NCI-H748 (cell line): ENCODE results near the gene RALGPS1.

Experiments
- DNase-seq: peaks from one replicate; lab custom pipeline; 2025; ENCODE audit not compliant: unreplicated experiment; lab: John Stamatoyannopoulos, UW

The RALGPS1 gene

DNA sequence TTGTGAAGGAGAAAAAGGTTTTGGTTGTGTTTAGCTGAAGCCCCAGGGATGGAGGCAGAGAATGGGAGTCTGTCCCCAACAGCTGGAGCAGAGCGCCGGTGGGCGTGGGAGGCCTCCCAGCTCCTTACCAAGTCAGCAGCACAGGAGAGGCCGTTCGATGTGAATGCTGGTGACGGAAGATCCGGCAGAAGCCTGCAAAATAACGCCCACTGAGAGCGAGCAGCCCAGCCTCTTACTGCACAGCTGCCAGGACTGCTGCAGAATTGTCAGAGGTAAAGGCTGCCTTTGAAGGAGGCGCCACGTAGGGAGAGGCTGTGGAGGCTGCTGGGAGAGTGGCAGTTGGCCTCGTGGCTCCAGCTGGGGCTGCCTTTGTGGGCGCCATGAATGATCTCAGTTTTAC is 181.6 kb downstream of the RALGPS1 start:
- DNase-seq = no peak

DNA sequence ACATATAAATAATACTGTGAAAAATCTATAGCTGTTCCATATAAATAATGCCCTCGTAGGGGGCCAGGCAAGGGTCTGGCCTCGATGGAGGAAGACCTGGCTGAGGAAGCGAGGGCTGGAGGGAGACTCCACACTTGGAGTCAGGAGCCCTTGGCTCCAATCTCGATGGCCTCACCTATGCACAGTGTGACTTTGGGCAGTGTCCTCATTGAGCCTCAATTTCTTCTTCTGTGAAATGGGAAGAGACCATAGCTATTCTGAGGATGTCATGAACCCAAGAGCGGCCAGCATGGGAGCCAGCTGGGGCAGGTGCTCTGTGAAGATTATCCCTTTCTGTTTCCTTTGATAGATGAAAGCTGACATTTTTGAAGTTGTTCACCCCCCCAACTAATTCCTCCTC is 183.1 kb downstream of the RALGPS1 start:
- DNase-seq = no peak

DNA sequence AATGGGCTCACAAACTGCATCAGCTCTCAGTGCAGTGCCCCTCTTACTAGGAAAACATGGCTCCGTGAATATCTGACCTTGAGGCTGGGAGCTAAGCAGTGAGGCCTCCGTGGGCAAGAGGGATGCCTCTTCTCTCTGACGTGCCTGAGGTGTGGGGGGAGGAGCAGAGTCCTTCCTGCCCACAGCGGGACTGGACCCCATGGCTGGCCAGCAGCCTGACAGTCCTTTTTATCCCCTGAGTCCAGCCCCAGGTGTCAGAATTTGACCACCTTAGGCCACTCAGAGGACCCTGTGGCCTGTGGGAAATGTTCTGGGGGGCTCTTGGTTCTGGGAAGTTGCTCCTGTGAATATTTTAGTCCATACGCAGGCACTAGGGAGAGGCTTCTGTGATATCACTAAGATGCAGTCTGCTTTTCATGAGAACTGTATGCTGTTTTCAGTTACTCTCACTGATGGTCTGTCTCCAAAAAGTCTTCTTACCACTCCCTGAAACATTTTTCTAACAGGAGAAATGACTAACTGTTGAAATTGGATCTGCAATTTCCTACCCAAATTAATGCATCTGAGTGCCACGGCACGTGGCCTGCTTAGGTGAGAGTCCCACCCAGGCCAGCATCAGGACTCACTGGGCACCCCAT is 184.5 kb downstream of the RALGPS1 start:
- no peak for DNase-seq

DNA sequence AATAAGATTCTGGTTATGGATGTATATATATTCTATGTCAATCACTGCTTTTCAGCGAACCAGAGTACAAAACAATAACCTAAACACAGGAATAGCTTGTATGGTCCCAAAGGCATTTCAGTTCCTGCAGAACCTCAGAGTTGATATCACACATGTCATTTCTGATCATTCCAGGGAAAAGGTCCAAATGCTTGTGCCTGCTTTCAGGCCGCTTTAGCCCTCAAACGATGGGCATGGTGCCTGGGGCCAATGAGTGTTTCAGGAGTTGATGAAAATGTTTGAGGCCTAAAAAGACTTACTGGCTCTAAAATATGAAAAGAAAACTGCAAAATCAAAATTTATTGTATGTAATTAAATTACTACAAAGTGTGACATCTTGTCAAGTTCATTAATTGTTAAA is 185.1 kb downstream of the RALGPS1 start:
- DNase-seq = no peak

DNA sequence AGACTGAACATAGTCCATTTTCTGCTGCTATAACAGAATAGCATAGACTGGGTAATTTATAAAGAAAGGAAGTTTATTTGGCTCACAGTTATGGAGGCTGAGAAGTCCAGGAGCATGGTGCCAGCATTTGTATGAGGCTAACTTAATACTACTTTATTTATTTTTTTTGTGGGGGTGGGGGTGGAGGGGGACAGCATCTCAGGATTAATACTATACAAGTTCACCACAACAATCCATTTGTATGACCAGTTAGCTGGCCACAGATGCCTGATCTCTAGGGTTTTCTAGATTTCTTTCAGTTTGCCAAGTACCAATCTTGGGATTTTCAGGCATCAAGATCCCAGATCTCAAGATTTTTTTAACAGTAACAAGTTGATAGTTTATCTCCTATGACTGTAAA is 187.6 kb downstream of the RALGPS1 start:
- no peak for DNase-seq

DNA sequence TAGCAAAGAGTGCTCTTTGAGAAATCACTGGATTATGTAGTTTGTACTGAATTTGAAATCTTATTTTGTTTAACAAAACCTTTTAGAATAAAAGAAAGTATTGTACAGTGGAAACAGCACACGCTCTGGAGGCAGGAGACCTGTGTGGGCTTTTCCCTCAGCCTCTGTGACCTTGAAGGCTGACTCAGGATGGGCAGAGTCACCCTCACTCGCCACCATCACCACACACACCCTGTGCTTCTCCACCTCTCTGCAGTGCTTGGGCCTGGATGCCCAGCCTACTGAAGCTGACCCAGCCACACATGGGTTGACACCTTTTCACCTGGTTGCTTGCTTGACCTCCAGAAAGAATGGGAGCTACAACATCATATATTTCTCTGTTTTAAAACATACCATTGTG is 188.2 kb downstream of the RALGPS1 start:
- no peak for DNase-seq

DNA sequence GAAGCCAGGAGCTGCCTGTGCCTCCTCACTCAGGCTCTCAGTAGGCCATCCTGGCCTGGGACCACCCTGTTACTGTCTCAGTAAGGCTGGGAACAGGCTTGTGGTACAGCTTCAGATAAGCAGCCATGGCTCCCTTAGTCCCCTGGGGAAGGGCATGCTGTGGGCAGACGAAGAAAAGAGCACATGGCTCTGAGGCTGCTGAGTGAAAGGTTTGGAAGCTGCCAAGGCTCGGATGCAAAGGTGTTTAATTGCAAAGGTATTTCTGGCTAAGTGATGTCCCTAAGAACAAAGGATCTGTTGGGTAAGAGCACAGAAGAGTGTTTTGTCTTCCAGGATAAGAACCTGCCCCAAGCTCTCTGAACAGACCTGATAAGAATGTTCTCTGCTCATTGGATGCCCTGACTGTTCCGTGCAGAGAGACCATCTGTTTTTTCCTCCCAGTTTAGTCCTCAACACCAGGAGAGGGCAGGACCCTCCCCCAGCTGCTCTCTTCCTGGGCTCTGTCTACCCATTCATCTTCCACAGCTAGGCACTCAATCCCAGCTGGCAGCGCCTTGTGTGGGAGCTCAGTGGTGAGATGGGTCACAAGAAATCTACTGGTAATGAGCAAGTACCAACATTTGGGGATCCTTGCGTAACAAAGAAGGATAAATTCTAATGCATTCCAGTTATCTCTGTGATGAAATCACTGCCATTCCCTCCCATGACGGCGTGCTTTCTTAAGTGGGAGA is 190.2 kb downstream of the RALGPS1 start:
- no peak for DNase-seq

DNA sequence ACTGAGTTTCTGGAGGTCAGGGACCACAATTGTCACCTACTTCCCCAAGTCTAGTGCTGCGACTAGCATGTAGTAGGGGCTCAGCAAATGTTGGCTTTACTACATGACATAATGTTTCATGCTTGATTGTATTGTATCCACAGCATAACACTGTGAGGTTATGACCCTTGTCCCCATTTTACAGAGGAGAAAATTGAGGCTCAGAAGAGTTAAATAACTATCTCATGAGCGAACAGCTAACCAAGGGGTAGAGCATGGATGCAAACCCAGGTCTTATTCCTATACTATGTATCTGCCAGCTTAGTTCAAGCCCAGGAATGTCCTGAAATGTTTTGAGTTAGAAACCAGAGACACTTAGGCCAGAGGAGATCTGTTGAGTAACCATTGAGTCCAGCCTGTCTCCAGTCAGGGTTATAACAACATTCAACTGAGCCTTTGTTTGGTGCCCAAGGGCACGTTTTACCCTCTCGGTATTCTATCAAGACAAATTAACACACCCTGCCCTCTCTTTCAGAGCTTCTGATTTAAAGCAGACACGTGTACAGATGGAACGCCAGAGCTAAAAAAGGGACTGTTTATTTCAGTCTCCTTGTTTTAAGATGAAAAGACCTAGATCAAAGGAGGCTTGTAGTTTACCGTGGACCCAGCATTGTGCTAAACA is 191.4 kb downstream of the RALGPS1 start:
- no peak for DNase-seq

DNA sequence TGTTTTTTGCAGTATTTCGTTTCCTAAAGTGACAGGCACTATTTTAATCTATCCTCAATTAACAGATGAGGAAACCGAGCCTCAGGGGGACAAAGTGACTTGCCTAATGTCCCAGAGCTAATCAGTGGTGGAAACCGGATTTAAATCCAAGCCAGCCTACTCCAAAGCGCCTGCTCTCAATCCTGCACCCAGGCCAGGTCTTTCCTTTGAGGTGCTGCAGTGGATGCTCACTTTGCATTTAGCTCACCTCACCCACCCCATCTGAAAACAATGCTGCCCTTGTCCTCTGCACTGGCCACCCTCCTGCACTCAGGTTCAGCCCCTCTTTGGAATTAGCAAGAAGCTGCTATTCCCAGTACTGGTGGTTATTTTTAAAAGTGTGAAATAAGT is 191.9 kb downstream of the RALGPS1 start:
- no peak for DNase-seq

DNA sequence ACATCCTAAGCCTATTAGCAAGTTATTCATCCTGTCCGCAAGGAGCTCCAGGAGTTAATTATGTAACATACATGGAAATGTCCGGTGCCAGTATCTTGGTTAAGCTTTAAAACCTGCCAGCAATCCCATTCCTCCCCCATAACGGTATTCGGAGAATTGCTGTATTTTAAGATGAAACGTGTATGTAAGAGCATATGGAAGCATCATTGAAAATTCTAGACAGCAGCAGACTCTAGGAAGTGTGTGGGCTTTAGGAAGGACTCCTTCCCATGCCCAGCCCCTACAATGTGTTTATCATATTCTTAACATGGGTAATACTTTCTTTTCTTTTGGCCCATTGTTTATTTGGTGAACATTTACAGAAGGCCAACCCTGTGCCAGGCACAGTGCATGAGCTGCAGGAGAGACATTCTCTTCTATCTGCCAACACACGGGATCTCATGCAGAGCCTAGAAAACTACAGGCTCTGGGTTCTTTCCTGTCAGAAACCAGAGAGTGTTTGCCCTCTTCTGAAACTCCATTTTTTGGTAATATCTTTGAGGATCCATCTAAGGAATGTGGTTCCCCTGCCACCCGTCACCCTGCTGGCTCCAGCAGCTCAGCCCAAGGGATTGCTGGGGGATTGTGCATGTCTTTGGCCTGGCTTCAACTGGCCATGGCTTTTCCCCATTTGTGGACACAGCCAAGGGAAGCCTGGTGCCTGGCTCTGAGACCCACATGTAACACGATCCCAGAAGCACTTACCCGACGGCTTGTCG is 192.8 kb downstream of the RALGPS1 start:
- no peak for DNase-seq

DNA sequence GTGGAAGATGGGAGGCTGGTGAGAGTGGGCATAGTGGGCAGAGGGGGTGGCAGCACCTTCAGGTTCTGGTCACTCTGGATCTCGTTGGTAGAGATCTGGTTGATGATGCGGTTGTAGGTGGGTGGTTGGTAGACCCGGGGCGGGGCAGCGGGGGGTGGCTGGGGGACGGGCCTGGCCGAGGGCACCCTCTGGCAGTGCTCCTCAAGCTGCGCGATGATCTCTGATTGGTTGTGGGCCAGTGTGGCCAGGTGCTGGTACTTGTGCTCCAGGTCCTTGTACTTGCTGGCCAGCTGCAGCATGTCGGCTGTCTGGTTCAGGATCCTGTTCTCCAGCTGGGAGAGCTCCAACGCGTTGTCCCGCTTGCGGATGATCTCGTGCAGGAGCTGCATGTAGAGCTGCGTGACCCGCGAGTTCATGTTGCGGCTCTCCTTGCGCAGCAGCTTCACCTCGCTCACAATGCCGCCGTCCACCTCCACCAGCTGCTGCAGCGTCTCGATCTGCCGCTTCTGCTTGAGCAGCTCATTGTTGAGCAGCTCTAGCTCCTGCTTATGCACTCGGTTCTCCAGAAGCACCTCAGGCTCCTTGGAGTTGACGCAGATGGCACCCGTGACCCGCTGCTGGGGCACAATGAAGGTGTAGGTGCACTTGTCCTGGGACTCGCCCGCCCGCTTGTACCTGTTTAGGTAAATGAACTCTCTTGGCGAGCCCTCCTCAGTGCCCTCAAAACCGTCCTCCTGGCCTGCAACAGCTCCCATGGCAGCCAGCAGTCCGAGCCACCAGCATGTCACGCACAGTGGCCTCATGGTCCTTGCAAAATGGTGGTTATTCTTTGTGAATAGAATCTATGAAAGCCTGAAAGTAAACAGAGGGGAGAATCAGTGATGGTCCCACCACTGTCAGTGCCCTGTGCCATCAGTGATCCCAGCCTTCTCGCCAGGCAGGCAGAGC is 193.6 kb downstream of the RALGPS1 start:
- no peak for DNase-seq

DNA sequence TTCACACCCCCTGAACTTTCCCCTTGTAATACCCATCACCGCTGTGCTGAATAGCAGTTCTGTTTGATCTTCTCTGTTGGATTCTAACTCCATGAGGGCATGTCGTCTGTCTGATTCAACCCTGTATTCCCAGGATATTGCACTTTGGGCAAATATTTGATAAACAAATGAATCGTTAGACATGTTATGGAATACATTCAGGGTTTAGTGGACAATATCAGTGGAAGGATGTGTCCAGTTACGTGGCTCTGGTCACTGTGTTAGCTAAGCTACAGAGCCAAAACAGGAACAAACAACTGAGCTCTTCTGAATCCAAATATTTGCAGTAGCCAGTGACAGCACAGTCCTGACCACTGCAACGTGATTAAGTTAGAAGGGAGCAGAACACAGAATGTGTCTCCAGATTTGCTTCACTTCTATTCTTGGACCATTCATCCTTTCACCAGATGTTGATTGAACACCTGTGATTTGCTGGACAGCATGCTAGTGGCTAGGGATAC is 194.7 kb downstream of the RALGPS1 start:
- no peak for DNase-seq

DNA sequence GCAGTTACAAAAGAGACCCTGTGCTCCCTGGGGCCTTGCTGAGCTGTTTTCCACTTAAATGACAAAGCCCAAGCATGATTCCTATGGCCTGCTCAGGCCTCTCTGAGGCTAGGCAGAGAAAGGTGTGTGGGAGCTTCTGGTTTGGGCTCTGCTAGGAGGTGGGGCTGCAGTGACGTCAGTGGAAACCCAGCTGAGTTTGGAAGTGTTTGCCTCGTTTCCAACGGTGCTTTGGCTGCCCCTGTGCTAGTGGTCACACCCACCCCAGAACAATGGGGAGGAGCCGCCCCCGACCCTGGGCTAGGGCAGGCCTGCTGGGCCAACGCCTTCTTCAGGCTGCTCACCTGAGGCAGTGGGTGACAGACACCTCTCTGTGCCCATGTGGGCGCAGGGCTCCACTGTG is 197.5 kb downstream of the RALGPS1 start:
- peak; percentile 91 for DNase-seq

DNA sequence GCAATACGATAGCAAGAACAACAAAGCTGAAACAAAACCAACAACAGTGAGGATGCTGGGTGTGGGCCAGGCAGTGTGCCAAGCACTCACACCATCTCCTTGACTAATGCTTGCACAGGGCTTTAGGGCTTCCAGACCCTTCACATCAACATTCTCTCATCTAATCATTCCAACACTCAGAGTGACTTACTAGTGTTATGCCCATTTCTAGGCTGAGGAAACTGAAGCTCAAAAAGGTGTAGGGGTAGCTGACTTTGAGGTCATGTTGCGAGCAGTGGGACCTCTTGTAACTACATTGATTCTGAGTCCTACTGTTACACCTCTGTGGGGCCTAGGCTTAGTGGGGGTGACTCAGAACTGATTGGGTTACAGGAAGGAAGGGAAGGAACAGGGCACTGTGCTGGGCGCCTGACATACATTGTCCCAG is 198.2 kb downstream of the RALGPS1 start:
- DNase-seq = peak; percentile 32

DNA sequence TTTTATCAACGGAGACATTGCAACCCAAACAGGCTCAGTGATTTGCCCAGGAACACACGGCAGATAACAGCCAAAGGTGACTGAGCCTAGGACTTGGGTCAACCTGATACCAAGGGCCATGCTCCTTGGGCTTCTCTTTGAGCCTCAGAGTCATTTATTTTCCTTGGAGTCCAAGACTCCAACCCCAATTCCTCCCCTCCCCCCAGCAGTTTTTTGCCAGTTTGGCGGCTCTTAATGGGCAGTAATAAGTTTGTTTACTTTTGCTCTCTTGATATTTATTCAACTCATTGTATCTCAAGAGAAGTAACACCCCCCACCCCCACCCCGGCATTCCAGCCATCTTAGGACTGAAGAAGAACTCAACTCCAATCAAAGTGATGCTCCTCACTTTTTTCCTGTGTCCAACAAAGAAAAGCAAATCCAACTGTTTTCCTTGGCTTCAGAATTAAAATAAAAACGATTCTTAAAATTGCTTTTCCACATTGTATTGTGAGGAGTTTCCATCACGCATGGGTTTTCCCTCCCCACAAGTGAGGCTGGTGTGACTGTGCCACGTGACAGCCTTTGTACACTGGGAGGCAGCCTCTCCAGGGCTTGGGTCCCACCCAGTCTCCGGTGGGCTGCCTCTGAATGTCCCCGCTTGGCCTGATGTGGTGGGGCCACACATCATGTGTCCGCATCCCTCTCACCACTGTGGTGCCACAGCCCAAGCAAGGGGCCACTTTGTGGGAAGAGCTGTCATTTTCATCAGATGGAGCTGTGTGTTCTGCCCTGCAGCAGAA is 198.8 kb downstream of the RALGPS1 start:
- DNase-seq = no peak

DNA sequence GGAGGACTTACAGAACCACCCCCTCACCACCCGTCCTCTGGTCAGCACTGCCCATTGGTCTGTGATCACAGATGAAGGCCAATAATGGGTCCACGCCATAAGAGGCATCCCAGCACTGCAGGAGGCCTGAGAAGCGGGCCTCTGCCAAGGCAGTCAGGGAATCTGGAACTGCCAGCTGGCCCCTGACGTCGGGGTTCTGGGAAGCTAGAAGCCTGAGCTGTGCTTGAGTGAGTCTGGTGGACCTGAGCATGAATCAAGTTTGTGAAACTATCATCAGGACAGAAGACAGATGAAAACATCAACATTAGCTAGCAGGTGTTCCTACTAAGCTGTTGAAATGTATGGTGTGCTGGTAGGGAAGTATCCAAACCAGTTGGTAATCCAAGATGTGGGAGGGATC is 200.0 kb downstream of the RALGPS1 start:
- no peak for DNase-seq

DNA sequence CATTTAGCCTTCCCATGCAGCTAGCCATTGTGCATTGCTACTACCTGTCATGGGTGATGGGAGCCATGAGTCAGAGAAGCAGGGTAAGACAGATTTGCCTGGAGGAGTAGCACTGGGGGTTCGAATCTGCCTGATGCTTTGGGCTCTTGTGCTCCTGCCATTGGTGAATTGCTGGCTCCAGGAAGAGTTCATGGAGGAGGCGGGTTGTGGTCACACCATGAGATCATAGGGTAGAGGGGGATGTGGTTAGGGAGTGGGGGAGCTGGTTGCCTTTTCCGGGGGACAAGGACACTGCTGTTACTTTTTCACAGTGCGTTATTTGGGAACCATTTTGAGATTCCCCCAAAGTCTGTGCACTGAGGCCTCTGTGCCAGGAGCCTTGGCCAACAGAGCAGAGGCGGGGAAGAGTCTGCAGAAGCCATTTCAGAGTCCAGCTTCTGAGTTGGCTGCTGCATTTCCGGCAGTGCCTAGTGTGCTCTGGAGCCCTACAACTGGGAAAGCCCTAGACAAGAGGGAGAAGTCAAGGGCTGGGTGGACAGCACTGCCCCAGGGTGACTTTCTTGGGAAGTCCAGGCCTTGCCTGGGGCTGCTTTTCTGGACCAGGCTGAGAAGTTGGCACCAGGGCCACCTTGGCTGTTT is 201.6 kb downstream of the RALGPS1 start:
- no peak for DNase-seq

DNA sequence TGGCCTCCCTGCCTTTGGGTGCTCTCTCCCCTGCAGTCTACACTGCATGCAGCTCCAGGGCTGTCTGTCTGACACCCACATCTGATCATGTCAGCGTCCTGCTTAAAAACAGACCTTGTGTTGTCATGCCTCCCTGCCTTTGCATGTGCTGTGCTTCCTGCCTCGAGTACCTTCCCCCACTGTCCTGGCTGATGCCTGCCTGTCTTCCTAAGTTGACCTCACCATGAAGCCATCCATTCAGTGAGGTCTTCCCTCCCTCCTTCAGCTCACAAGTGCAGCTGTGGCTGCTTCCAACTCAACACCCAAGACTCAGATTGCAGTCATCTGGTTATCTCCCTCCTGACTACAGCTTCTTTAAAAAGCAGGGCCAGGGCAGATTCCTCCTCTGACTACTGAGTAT is 202.4 kb downstream of the RALGPS1 start:
- DNase-seq = no peak

DNA sequence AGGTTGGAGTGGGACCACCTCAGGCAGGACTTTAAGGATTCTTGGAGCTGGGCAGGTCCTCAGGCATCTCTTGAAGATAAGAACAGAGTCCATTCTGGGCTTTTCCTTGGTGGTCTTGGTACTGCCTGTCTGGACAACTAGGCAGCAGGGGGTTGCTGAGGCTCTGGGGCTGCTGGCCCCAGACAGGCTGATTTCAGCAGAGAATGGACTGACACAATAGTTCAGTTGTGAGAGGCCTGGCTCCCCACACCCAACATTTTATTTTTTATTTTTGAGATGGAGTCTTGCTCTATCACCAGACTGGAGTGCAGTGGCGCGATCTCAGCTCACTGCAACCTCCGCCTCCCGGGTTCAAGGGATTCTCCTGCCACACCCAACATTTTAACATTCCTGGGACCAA is 203.2 kb downstream of the RALGPS1 start:
- no peak for DNase-seq
